Measurements from ENCODE around the gene SIK1.
"Not testable (repeated sequence)": the region's sequence is repeated elsewhere in the genome, so short reads cannot be mapped to it uniquely, and the experiment has no call there.

The SIK1 gene

GRCh38 chr21:43439316-43440075 lies 12.6 kb upstream of the SIK1 start:
- DNase-seq (ENCODE audit: low read depth), result not testable (repeated sequence)

DNA sequence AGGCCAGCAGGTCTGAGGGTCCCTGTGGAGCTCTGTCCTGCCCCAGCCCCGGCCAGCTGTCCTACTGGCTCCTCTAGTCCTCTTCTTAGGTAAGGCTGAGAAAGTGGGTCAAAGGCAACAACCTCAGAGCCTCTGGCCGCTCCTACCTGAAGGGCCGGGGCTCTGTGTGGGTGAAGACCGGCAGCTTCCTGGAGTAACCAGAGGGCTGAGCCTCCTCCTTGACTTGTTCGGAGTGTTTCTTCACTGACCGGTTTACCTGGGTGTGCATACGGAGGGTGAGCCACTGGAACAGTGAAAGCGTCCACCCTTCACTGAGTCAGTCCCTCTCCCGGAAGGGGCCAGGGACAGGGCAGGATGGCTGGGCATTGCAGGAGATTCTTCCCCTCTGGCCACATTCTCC lies 9.3 kb upstream of the SIK1 start:
- DNase-seq (ENCODE audit: low read depth), result not testable (repeated sequence)

DNA sequence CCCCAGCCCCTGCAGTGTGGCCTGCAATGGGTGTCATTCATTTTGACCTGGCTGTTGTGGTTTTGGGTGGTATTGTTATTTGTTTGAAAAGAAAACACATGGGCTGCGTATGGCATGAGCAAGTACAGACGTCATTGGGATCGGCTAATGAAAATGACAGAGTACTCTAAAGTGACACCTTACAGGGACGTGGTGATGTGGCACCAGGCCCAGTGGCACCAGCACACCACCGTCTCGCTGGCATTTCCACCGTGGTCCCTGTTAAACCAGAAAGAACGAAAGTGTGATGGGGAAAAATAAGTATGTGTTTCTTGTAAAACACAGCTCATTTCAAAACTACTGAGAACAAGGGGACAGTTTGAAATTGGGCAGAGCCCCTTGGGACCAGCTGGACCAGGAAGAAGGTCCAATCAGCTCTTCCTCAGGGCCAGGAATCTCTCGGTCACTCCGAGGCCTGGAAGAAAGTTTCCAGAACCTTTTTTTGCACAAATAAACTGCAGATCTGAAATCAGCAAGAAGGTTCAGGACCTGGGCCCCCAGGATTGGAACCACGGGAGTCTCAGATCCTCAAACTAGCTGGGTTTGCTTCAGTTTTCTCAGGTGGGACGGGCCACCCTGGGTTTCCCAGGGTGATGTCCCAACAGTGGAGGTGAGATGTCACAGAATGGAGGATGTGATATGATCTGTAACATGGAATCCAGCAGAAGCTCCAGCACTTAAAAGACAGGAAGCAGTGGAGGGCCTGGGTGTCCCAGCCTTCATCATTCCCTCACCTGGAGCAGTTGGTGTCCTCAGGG lies 6.6 kb upstream of the SIK1 start:
- not testable (repeated sequence) for DNase-seq (ENCODE audit: low read depth)

DNA sequence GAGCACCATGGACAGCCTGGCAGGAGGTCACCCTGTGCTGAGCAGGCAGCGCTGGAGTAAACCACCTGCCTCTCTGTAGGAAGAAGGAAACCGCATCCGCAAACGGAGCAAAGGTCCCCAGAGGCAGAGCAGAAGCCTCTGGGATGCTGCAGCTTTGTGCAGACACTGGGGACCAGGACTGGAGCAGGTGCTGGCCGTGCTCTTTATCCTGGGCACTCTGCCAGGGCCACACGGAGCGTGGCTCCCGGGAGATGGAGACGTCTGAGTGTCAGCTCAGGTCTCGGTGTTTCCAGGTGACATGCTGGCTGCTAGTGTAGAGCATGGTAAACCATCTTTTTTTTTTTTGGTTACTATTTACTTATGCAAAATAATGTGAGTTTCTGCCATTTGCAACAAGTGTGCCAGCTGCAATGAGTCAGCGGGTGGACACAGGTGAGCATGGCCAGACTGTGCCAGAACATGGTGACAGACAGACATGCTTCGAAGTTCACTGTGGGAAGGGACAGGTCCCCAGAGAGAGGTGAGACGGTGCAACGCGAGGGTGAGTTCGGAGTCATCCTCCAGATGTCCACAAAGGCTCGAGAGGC lies 4.0 kb upstream of the SIK1 start:
- not testable (repeated sequence) for DNase-seq (ENCODE audit: low read depth)

GRCh38 chr21:43428964-43429363 lies 2.0 kb upstream of the SIK1 start:
- DNase-seq (ENCODE audit: low read depth), result not testable (repeated sequence)

- DNase-seq (ENCODE audit: low read depth), result not testable (repeated sequence)
These were observed 270 bp upstream of the SIK1 start for GRCh38 chr21:43427242-43427559.

GRCh38 chr21:43426004-43426403 lies 927 bp downstream of the SIK1 start:
- DNase-seq (ENCODE audit: low read depth), result not testable (repeated sequence)

DNA sequence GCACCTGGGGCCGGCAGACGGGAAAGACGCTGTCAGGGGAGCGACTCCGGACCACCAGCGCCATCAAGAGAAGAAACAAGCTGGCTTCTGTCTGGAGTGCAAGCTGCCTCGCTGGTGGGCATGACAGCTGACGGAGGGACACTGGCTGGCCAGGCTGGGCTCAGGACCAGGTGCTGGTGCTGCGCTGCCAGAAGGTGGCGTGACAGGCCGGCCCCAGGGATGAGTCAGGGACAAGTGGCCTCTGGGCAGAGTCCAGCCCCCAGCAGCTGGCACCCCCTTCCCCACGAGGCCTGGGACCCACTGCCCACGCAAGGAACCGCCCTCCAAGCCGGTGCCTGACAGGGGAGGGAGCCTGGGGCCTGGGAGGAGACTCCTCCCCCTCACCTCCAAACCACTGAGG lies 7.5 kb downstream of the SIK1 start:
- DNase-seq (ENCODE audit: low read depth), result not testable (repeated sequence)

DNA sequence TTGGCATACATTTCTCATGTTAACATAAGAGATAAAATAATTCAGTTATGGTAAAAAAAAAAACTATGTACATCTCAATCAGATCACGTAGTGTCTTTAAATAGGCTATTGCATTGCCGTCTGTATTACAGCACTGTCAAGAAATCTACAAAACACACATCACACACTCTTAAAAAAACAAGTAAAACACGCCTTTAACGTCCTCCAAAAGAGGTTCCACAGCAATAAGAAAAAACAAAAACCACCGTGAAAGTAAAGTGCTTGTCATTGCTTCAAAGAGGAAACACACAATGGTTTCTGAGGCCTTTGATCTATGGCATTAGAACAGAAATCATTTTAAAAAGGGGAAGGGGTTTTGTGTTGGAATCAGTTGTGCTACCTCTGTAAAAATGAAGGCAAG lies 12.4 kb downstream of the SIK1 start:
- not testable (repeated sequence) for DNase-seq (ENCODE audit: low read depth)

DNA sequence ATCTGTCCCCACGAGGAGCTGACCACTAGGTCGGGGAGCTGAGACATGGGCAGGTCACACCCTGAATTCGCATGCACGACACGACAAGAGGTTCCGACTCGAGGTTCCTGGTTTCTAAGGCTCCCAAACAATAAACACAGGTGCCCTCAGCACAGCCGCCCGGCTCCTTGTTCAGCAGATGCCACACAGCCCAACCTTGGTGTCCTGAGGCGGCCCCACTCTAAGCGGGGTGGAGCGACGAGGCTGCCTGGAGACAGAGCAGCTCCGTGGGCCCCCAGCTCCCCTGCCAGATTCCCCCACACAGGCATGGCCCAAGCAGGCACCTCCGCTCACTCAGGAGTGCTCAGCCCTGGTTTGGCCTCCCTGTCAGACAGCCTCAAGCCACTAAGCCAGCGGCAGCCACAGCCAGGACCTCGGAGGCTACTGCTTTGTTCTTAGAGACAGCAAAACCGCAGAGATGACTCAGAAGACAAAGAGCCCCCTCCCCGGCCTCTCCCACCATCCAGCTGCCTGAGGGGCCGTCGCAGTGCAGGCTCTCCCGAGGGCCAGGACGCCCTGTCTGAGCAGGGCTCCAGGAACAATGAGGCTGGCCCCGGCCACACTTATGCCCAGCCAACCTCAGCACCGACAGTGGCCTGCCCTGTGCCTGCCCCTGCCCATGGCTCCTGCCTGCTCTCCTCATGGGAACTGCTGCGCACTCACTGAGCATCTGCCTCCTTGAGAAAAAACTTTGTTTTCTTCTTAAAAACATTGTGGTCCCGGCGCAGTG lies 14.7 kb downstream of the SIK1 start:
- DNase-seq (ENCODE audit: low read depth), result not testable (repeated sequence)

GRCh38 chr21:43410456-43411068 lies 16.4 kb downstream of the SIK1 start:
- DNase-seq (ENCODE audit: low read depth), result not testable (repeated sequence)

DNA sequence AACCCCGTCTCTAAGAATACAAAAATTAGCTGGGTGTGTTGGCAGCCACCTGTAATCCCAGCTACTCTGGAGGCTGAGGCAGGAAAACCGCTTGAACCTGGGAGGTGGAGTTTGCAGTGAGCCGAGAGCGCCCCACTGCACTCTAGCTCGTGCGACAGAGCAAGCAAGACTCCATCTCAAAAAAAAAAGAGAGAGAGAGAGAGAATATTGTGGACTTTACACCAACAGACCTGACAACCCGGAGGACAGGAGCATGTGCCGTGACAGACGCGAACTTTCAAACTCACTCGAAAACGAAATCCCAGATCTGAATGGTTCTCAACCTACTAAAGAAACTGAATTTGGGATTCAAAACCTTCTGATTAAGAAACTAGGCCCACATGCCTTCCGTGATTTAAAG lies 19.8 kb downstream of the SIK1 start:
- DNase-seq (ENCODE audit: low read depth), result not testable (repeated sequence)

DNA sequence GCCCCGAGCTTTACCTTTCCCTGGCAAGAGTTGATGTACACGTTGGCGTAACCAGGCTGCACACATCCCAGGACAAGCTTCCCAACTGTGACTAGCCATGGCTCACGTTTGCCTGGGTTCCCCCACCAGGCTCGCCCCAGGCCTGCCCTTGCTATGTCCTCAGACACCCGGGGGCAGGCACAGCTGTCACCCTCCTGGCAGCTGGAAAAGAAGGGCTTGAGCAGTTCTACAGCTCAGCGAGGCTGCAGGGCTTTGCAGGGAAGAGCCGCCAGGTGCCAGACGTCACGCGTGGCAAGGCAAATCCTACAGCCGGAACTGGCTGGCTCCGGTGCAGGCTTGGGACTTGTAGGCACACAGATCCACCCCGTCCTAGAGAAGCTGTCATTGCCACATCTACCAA lies 22.5 kb downstream of the SIK1 start:
- not testable (repeated sequence) for DNase-seq (ENCODE audit: low read depth)

GRCh38 chr21:43403651-43404430 lies 23.1 kb downstream of the SIK1 start:
- not testable (repeated sequence) for DNase-seq (ENCODE audit: low read depth)

DNA sequence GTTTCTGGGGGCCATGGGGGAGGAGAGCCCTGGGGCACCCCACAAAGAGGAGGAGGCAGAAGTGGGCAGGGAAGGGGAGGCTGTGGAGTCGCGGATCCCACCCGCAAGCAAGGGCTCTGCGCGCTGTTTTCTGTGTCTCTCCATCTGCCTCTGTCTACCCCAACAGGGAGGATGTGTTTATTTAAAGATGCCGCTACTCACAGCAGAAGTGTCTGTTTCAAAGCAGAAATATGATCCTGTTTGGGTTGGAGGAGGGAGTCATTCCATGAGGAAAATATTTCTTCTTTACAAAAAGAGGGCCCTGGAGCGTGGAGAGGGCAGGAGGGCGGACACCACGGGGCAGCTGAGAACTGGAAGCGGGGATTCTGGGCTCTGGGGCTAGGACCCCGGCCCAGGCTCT lies 25.8 kb downstream of the SIK1 start:
- DNase-seq (ENCODE audit: low read depth), result not testable (repeated sequence)

DNA sequence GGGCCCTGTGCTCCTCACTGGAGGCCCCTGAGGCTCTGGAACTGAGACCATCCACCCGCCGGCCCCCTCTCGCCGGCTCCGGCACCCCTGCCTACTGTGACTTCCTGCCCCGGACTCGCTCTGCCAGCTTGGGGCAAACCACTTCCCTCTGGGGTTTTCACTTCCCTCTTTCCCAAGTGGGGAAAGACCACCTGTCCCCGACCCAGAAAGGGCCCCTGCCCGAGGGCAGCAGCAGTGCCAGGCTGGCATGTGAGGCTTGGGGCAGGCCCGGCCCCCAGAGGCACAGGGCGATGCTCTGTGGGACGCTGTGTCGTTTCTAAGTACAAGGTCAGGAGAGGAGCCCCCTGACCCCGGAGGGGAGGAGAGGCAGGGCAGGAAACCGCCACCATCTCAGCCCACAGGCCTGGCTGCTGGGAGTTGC lies 27.3 kb downstream of the SIK1 start:
- not testable (repeated sequence) for DNase-seq (ENCODE audit: low read depth)

GRCh38 chr21:43399136-43399535 lies 27.8 kb downstream of the SIK1 start:
- DNase-seq (ENCODE audit: low read depth), result not testable (repeated sequence)

DNA sequence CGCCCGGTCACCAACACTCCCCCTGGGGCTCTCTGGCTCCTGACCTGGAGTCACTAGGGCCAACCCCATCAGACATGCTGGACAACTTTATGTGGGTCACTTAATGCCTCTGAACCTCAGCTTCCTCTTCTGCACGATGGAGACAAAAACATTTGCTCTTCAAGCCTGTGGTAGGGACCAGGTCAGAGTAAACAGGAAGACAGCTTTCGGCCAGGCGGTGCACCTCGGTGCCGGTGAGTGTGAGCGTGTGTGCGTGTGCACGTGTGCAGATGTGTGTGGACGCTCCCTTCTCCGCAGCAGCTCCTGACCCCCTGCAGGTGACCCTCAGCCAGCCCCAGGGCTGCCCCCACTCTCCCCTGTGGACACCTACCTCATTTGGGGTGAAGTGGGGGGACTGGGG lies 28.4 kb downstream of the SIK1 start:
- not testable (repeated sequence) for DNase-seq (ENCODE audit: low read depth)

DNA sequence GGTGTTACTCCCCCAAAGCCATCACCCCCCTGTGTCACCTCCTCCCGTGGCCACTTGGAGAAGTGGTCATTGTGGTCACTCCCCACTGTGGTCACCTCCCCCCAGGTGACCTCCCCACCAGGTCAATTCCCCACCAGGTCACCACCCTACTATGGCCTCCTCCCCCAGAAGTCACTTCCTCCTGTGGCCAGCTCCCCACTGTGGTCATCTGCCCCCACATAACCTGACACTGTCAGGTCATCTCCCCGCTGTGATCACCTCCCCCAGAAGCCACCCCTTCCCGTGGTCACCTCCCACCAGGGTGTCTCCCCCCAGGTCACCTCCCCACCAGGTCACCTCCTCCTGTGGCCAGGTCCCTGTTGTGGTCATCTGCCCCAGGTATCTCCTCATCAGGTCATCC lies 28.9 kb downstream of the SIK1 start:
- not testable (repeated sequence) for DNase-seq (ENCODE audit: low read depth)

GRCh38 chr21:43397439-43397808 lies 29.5 kb downstream of the SIK1 start:
- not testable (repeated sequence) for DNase-seq (ENCODE audit: low read depth)
